ENCODE measurements around the gene SH3RF1. TPM values are rescaled to one million over a fixed set of nuclear protein-coding genes. Genes with fewer than 3 reads are reported as not detected.

Gene SH3RF1
- total and polyA plus RNA-seq, 2 of the 8 experiments (the other 6 are each of a cell fraction or from before 2014, with no cell fraction given): 6.9 to 15.1 TPM

GRCh38 chr4:169059306-169060211 is 211.2 kb downstream of the SH3RF1 start (continued):
- TF ChIP-seq BACH1 (IDR thresholded peaks at IDR 0.05; ENCODE audit: low read length) (no peak), KDM4A (IDR thresholded peaks at IDR 0.05; ENCODE audit: low read depth, low read length, severe bottlenecking) (no peak), SUZ12 (IDR thresholded peaks at IDR 0.05; ENCODE audit: low read length) (no peak), CBX5 (IDR thresholded peaks at IDR 0.05; ENCODE audit: low read depth, low read length) (no peak), RAD21 (IDR thresholded peaks at IDR 0.05 in 1 of 2, conservative IDR thresholded peaks at IDR 0.05 in 1 of 2; ENCODE audit: low read depth in 2 of 2, low read length in 2 of 2) (no peak)
